Fibroblast of lung (primary cell): ENCODE measurements around the gene PYGO1. TPM values are rescaled to one million over a fixed set of nuclear protein-coding genes. Genes with fewer than 3 reads are reported as not detected.
A peak's percentile ranks its signal among the peaks of the same experiment; 100 is the strongest.

Source experiments
- DNase-seq, 2 donors: peaks; one replicate each; pipeline versions ENCODE4 v3.0.0 to v3.0.0-alpha.2; 2010; ENCODE audit warnings: low read depth in 2 of 2
- H2AFZ ChIP-seq: 2 replicates; pipeline ENCODE4 v1.5.1; 2012; ENCODE audit warnings: low read length, control low read depth, inconsistent platforms
- H3K27ac ChIP-seq: 2 replicates; pipeline ENCODE4 v1.5.1; 2011; ENCODE audit warnings: low read length, control low read depth; ENCODE audit not compliant: insufficient read depth
- H3K27me3 ChIP-seq: 2 replicates; pipeline ENCODE4 v1.5.1; 2011; ENCODE audit warnings: mild to moderate bottlenecking, low read length; ENCODE audit not compliant: control insufficient read depth, insufficient read depth
- H3K36me3 ChIP-seq: 2 replicates; pipeline ENCODE4 v1.5.1; 2011; ENCODE audit warnings: low read length; ENCODE audit not compliant: control insufficient read depth, insufficient read depth
- H3K4me1 ChIP-seq: 2 replicates; pipeline ENCODE4 v1.5.1; 2011; ENCODE audit warnings: low read length; ENCODE audit not compliant: control insufficient read depth, insufficient read depth; ENCODE audit errors: extremely low read depth
- H3K4me2 ChIP-seq: 2 replicates; pipeline ENCODE4 v1.5.1; 2011; ENCODE audit warnings: low read length, control low read depth; ENCODE audit not compliant: insufficient read depth; ENCODE audit errors: extremely low read depth
- H3K4me3 ChIP-seq, 4 experiments: fragments of 200-600 bp in 1 of 4; sonication (generic) in 1 of 4; replicated peaks in 1 of 4; 2 replicates each; pipeline ENCODE4 v1.5.1; 2011 to 2016; ENCODE audit warnings: low read length in 4 of 4, low read depth in 3 of 4, mild to moderate bottlenecking in 3 of 4, control low read depth in 2 of 4, inconsistent platforms in 1 of 4, mixed read lengths in 1 of 4; ENCODE audit not compliant: insufficient read depth in 1 of 4; ENCODE audit errors: control extremely low read depth in 1 of 4
- H3K79me2 ChIP-seq: 2 replicates; pipeline ENCODE4 v1.5.1; 2012; ENCODE audit warnings: mild to moderate bottlenecking, low read length, inconsistent platforms; ENCODE audit not compliant: control insufficient read depth, insufficient read depth
- H3K9ac ChIP-seq: 2 replicates; pipeline ENCODE4 v1.5.1; 2011; ENCODE audit warnings: mild to moderate bottlenecking, low read length, control low read depth; ENCODE audit not compliant: insufficient read depth
- H3K9me3 ChIP-seq: 2 replicates; pipeline ENCODE4 v1.5.1; 2012; ENCODE audit warnings: low read depth, low read length; ENCODE audit not compliant: control insufficient read depth, insufficient read depth
- H4K20me1 ChIP-seq: 2 replicates; pipeline ENCODE4 v1.5.1; 2011; ENCODE audit warnings: low read length; ENCODE audit not compliant: control insufficient read depth, insufficient read depth; ENCODE audit errors: extremely low read depth
- EZH2 ChIP-seq: IDR thresholded peaks from 2 replicates; pipeline ENCODE4 v1.5.1; 2012; ENCODE audit warnings: low read length, control low read depth, mild to moderate bottlenecking; ENCODE audit errors: missing control alignments
- polyA plus RNA-seq, 2 donors: library from polyadenylated mRNA; depleted of rRNA in 1 of 2; stranded (reverse) in 1 of 2; unstranded in 1 of 2; fragments of >200 nt; gene quantifications; 2 replicates each; pipeline ENCODE4 v1.2.1, GENCODE V29; 2011 to 2012; ENCODE audit warnings: missing spikeins in 1 of 2
- total RNA-seq: library from RNA; depleted of rRNA; stranded (reverse); fragments of >200 nt; gene quantifications from 2 replicates; pipeline ENCODE4 v1.2.1, GENCODE V29; 2014
- TF ChIP-seq, protein P1 (sequence below), 2 donors: IDR thresholded peaks in 1 of 2; conservative IDR thresholded peaks in 1 of 2; 1 replicate in 1 of 2; 2 replicates in 1 of 2; pipeline ENCODE4 v1.5.1; 2011 to 2012; ENCODE audit warnings: low read length in 2 of 2, control low read depth in 1 of 2, inconsistent platforms in 1 of 2, low read depth in 1 of 2, mild to moderate bottlenecking in 1 of 2

PYGO1 gene
- total and polyA plus RNA-seq, 2 donors (not counting 1 experiment from before 2014, with no cell fraction given): 10.1 to 11.3 TPM

DNA sequence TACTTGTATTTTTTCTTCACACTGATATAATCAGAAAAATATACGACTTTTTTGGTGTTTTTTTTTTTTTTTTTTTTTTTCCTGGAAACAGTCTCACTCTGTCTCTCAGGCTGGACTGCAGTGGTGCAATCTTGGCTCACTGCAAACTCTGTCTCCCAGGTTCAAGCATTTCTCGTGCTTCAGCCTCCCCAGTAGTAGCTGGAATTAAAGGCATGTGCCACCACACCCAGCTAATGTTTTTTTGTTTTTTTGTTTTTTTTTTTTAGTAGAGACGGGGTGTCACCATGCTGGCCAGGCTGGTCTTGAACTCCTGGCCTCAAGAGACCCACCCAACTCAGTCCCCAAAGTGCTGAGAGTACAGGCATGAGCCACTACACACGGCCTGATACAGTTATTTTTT is 59.3 kb downstream of the PYGO1 start:
- H4K20me1 ChIP-seq: no peaks in the 10 kb centered on the region
- DNase-seq: no peak
- TF ChIP-seq, protein P1, sequence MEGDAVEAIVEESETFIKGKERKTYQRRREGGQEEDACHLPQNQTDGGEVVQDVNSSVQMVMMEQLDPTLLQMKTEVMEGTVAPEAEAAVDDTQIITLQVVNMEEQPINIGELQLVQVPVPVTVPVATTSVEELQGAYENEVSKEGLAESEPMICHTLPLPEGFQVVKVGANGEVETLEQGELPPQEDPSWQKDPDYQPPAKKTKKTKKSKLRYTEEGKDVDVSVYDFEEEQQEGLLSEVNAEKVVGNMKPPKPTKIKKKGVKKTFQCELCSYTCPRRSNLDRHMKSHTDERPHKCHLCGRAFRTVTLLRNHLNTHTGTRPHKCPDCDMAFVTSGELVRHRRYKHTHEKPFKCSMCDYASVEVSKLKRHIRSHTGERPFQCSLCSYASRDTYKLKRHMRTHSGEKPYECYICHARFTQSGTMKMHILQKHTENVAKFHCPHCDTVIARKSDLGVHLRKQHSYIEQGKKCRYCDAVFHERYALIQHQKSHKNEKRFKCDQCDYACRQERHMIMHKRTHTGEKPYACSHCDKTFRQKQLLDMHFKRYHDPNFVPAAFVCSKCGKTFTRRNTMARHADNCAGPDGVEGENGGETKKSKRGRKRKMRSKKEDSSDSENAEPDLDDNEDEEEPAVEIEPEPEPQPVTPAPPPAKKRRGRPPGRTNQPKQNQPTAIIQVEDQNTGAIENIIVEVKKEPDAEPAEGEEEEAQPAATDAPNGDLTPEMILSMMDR (conservative IDR thresholded peaks at IDR 0.05 in 1 of 2, IDR thresholded peaks at IDR 0.05 in 1 of 2; ENCODE audit: low read depth in 1 of 2, low read length in 2 of 2): no peak
- TF ChIP-seq EZH2: no peak
- no peak overlapping the region for H3K4me2 ChIP-seq
- H3K79me2 ChIP-seq: no peaks in the 10 kb centered on the region
- H3K4me1 ChIP-seq: peaks cover 2% of the 10 kb centered on the region
- H2AFZ ChIP-seq: no peak overlapping the region
- H3K27me3 ChIP-seq: no peaks in the 10 kb centered on the region
- H3K4me3 ChIP-seq: no peak overlapping the region
- no peaks in the 10 kb centered on the region for H3K36me3 ChIP-seq
- H3K9me3 ChIP-seq: no peaks in the 10 kb centered on the region
- no peak overlapping the region for H3K9ac ChIP-seq
- H3K27ac ChIP-seq: no peak overlapping the region

DNA sequence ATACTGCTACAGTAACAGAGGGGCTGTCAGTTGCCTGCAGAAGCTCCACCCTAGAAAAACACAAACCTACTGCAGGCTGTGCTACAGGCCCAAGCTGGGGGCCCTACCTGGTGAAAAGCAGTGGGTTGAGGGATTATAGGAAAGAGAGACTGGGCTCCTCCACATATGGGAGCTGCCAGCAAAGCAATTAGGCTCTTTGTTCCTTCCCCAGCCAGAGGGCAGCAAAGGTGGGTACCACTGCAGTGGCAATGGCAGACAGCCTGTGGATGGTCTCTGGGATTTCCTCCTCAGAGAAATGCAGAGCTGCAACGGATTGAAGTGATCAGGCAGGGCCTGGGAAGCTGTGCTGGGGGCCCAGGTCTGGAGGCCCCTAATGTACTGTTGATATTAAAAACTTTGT is 61.0 kb downstream of the PYGO1 start:
- no peak overlapping the region for H3K27ac ChIP-seq
- no peak overlapping the region for H3K9ac ChIP-seq
- peaks cover 2% of the 10 kb centered on the region for H3K4me1 ChIP-seq
- DNase-seq: no peak
- peak overlapping the region; percentile 96 for H2AFZ ChIP-seq
- no peaks in the 10 kb centered on the region for H4K20me1 ChIP-seq
- H3K4me3 ChIP-seq: no peak overlapping the region
- H3K79me2 ChIP-seq: no peaks in the 10 kb centered on the region
- no peaks in the 10 kb centered on the region for H3K9me3 ChIP-seq
- H3K4me2 ChIP-seq: no peak overlapping the region
- H3K27me3 ChIP-seq: no peaks in the 10 kb centered on the region
- no peak for TF ChIP-seq EZH2
- TF ChIP-seq, protein P1 (conservative IDR thresholded peaks at IDR 0.05 in 1 of 2, IDR thresholded peaks at IDR 0.05 in 1 of 2; ENCODE audit: low read depth in 1 of 2, low read length in 2 of 2): no peak
- H3K36me3 ChIP-seq: no peaks in the 10 kb centered on the region

DNA sequence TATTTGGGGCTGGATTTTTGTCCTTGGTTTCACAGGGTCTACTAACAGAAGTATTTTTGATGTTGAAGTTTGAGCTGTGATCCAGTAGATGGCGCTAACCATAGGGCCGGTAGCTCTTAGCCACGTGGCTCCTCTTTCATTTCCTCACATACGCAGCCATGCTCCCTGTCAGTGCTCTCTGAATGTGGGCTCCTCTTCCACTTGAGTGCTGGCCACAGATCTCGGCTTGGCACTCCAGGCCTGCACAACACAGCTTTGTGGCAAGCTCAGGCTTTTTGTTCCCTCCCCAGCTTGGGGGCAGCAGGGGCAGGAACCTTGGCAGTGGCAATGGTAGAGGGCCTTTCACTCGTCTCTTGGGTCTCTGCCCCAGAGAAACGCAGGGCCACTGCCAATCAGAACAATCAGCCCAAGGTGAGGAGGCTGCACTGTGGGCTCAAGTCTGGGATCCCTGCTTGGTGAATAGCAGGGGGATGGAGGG is 61.5 kb downstream of the PYGO1 start:
- Histone ChIP-seq H3K9ac (no peak overlapping the region), H2AFZ (peak overlapping the region; percentile 96), H3K4me2 (no peak overlapping the region), H3K4me3 (no peak overlapping the region), H3K36me3 (no peaks in the 10 kb centered on the region), H3K9me3 (no peaks in the 10 kb centered on the region), H3K27me3 (no peaks in the 10 kb centered on the region), H3K27ac (no peak overlapping the region), H4K20me1 (no peaks in the 10 kb centered on the region), H3K4me1 (peaks cover 2% of the 10 kb centered on the region), H3K79me2 (no peaks in the 10 kb centered on the region)
- no peak for TF ChIP-seq EZH2
- TF ChIP-seq, protein P1 (conservative IDR thresholded peaks at IDR 0.05 in 1 of 2, IDR thresholded peaks at IDR 0.05 in 1 of 2; ENCODE audit: low read depth in 1 of 2, low read length in 2 of 2): peak; percentile 68 to 75
- peak; percentile 62 to 74 for DNase-seq
